CD4-positive, alpha-beta T cell treated with Interleukin-15 for 4 hours (primary cell): Measurements from ENCODE around the gene TIAL1.
"Not testable (repeated sequence)": the region's sequence is repeated elsewhere in the genome, so short reads cannot be mapped to it uniquely, and the experiment has no call there.

Experiments used
- DNase-seq: peaks from one replicate; pipeline ENCODE4 v3.0.0-alpha.2; 2020; ENCODE audit warnings: low spot score

Gene TIAL1

GRCh38 chr10:119549247-119549999 lies 47.3 kb downstream of the TIAL1 start:
- DNase-seq: no peak

GRCh38 chr10:119546009-119546408 lies 50.8 kb downstream of the TIAL1 start:
- no peak for DNase-seq

GRCh38 chr10:119545310-119545709 lies 51.5 kb downstream of the TIAL1 start:
- DNase-seq: no peak

- DNase-seq: no peak
These were observed 52.7 kb downstream of the TIAL1 start for GRCh38 chr10:119543814-119544642.

- DNase-seq: peak; percentile 64
These were observed 53.6 kb downstream of the TIAL1 start for GRCh38 chr10:119542988-119543813.

- peak; percentile 84 for DNase-seq
These were observed 54.3 kb downstream of the TIAL1 start, which contains the start of gene RGS10 for GRCh38 chr10:119542357-119542987. TSS of gene RGS10 (minus strand) at chr10:119542719. CDS start at chr10:119542638, 81 bp downstream.

- peak; percentile 25 for DNase-seq
These were observed 55.1 kb downstream of the TIAL1 start for GRCh38 chr10:119541459-119542356.

- no peak for DNase-seq
These were observed 55.7 kb downstream of the TIAL1 start for GRCh38 chr10:119541046-119541445.

GRCh38 chr10:119540038-119540437 lies 56.7 kb downstream of the TIAL1 start:
- no peak for DNase-seq

GRCh38 chr10:119539359-119539825 lies 57.4 kb downstream of the TIAL1 start:
- DNase-seq: no peak

- peak; percentile 25 for DNase-seq
These were observed 58.0 kb downstream of the TIAL1 start for GRCh38 chr10:119538632-119539358.

GRCh38 chr10:119537953-119538630 lies 58.7 kb downstream of the TIAL1 start:
- DNase-seq: no peak

- no peak for DNase-seq
These were observed 60.2 kb downstream of the TIAL1 start for GRCh38 chr10:119536508-119537025.

- no peak for DNase-seq
These were observed 60.8 kb downstream of the TIAL1 start for GRCh38 chr10:119535837-119536507.

GRCh38 chr10:119535305-119535704 lies 61.5 kb downstream of the TIAL1 start:
- no peak for DNase-seq

- DNase-seq: no peak
These were observed 63.3 kb downstream of the TIAL1 start for GRCh38 chr10:119533473-119533872.

GRCh38 chr10:119532791-119533190 lies 64.0 kb downstream of the TIAL1 start:
- DNase-seq: not testable (repeated sequence)

GRCh38 chr10:119532251-119532650 lies 64.5 kb downstream of the TIAL1 start:
- not testable (repeated sequence) for DNase-seq
